ENCODE results near the gene PEX14.

DNA sequence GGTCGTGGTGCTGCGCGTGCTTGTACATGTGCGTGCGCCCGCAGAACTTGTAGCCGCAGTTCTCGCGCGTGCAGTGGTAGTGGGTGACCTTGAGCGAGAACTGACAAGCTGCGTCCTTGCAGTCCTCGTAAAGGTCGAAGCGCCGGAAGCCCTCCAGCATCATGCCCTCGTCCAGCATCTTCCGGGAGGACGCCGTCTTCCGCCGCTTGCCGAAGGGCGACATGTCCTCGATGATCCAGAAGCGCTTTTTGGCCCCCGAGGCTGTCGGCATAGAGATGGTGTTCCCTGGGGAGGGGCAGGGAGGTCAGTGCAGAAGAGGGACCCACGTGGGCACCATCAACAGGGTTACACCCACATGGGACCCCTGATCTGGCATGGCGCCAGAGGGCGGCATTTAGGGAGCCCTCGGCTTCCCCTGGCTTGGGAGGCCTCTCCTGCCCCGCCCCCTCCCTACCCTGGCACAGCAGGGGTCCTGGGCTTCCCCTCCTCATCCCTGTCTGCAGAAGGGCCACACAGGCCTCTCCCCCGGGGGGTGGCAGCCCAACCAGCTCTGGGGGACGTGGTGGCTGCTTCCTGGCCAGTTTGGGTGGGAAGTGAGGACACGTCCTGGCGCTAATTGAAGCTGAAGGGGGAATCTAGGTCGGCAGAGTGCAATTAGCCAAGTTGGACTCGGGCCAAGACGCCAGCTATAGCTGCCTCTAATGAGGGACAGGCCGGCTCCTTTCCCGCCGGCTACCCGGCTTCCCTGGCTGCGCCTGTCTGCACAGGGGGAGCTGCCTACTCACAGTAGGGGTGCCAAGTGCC is 165.2 kb downstream of the PEX14 start:
- TF ChIP-seq ZNF274 (IDR thresholded peaks at IDR 0.05; ENCODE audit: low read depth, low read length): no peak
- no peak for TF ChIP-seq SRF (IDR thresholded peaks at IDR 0.05; ENCODE audit: low read depth)
- TF ChIP-seq CTCF (IDR thresholded peaks at IDR 0.05 in 2 of 3, conservative IDR thresholded peaks at IDR 0.05 in 1 of 3; ENCODE audit: borderline replicate concordance in 1 of 3, insufficient read depth in 1 of 3, low read depth in 2 of 3, low read length in 2 of 3): no peak
- TF ChIP-seq EZH2 (IDR thresholded peaks at IDR 0.05): no peak
- no peak for TF ChIP-seq POLR2AphosphoS5 (IDR thresholded peaks at IDR 0.05; ENCODE audit: low read depth, low read length)
